Kidney tubule cell (primary cell): ENCODE measurements around the gene VOPP1.
"Not testable (repeated sequence)": the region's sequence is repeated elsewhere in the genome, so short reads cannot be mapped to it uniquely, and the experiment has no call there.

Experiments
- DNase-seq: peaks from one replicate; pipeline ENCODE4 v3.0.0-alpha.2; 2018; ENCODE audit warnings: low spot score

The VOPP1 gene

GRCh38 chr7:55488216-55488615 is 84.1 kb downstream of the VOPP1 start:
- no peak for DNase-seq

- no peak for DNase-seq
Measured at GRCh38 chr7:55486991-55487390, 85.3 kb downstream of the VOPP1 start.

DNA sequence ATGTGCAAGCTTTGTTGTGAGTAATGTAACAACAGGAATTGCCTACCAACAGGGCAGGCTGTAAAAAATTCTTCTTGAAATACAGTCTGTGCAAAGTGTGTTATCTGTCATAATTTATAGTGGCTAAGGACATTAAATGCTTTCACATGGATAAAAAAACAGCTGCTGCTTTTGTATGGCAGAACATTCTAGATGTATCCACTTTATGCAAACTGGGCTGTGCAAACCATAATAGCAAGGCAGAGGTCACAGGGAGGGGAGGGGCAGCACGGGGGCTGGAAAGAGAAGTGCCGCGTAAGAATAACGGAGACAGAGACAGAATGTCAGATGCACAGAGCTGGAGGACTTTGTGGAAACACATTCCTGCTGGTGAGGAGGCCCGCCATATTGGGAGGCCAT is 86.1 kb downstream of the VOPP1 start:
- DNase-seq, result no peak

DNA sequence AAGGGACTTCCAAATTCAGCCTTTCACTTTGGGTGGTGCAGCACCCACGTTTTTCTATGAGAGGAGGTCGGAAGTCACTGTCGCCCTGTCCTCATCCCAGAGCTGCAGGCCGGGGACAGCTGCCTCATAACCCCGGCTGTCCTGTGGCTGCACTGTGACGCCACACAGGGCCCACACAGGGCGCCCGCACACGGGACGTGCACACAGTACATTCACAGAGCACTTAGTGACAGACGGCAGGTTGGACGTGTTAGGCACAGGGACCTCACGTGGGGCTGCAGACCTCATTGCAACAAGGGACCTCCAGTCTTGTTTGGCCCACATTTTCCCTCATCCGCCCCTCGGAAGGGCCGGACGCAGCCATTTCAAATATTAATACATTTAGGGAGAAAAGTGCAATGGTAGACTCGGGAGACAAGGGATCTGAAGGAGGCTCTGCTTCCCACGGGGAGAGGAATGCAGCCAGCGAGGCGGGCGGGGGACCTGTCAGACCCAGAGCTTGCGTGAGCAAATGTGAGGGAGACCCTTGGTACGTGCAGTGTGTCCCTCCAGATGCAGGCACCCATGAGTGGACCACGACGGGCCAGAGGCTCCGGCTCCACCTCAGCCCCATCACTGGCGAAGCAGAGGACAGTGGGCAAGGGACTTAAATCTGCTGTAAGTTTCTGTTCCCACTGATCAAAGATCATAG is 86.7 kb downstream of the VOPP1 start:
- no peak for DNase-seq

- DNase-seq, result no peak
Measured at GRCh38 chr7:55484834-55485233, 87.5 kb downstream of the VOPP1 start.

- DNase-seq, result no peak
Measured at GRCh38 chr7:55484241-55484640, 88.1 kb downstream of the VOPP1 start.

- DNase-seq, result no peak
Measured at GRCh38 chr7:55483046-55483445, 89.3 kb downstream of the VOPP1 start.

GRCh38 chr7:55481155-55481554 is 91.1 kb downstream of the VOPP1 start:
- DNase-seq, result no peak

DNA sequence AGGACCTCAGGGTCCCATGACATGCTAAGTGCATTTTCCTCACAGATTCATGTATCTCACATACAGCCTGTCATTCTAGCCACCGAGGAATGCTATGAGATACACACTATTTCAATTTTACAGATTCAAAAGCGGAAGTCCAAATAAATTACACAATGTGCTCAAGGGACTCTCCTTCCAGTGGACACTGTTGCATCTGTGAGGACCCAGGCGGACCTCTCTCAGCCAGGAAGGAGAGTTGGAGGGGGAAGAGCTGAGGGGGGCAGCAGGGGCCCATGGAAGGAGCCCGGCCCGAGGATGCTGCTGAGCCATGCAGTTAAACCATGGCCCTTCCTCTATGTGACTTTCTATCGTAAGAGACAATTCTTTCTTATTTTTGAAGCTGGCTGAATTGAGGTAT is 93.6 kb downstream of the VOPP1 start:
- no peak for DNase-seq

- DNase-seq, result peak; percentile 35
Measured at GRCh38 chr7:55477781-55478374, 94.4 kb downstream of the VOPP1 start.

GRCh38 chr7:55476852-55477780 is 95.2 kb downstream of the VOPP1 start:
- DNase-seq, result no peak

DNA sequence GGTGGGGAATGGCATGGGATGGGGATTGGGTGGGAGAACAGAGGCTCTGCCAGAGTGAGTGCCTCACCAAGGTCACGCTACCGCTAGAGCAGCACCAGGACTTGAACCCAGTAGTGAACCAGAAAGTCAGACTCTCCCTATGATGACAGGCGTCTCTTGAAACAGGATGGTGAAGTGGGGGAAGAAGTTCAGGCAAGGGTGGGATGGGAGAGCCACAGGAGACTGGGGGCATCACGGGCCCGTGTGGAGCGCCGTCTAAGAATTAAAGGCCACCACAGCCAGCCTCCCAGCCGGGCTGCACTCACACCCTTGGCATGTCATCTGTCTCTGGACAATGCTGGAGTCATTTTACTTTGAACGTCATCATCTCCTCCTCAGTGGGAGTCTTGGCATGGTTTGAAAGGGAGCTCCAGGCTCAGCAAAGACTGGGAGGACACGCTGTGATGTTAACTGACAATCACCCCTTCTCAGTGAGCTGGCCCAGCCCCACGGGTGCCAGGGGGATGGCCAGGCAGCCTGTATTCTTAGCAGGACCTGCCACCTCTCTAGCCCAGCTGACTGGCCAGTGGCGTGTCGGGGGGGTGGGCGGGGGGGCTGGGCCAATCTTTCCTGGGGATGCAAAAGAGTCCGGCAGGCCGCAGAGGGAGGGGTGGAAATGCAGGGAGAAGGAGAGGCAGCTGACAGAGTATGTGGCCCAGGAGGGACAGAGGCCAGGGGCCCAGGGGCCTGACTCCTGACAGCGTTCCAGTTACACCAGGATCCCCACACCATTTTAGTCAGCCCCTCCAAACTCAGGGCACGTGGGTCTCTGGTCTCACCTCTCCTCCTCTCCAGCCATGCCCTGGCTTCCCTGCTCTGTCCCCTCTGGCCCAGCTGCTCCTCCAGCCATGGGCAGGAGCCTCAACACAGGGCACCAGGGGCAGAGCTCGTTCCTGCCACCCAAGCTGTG is 96.2 kb downstream of the VOPP1 start:
- DNase-seq, result no peak

DNA sequence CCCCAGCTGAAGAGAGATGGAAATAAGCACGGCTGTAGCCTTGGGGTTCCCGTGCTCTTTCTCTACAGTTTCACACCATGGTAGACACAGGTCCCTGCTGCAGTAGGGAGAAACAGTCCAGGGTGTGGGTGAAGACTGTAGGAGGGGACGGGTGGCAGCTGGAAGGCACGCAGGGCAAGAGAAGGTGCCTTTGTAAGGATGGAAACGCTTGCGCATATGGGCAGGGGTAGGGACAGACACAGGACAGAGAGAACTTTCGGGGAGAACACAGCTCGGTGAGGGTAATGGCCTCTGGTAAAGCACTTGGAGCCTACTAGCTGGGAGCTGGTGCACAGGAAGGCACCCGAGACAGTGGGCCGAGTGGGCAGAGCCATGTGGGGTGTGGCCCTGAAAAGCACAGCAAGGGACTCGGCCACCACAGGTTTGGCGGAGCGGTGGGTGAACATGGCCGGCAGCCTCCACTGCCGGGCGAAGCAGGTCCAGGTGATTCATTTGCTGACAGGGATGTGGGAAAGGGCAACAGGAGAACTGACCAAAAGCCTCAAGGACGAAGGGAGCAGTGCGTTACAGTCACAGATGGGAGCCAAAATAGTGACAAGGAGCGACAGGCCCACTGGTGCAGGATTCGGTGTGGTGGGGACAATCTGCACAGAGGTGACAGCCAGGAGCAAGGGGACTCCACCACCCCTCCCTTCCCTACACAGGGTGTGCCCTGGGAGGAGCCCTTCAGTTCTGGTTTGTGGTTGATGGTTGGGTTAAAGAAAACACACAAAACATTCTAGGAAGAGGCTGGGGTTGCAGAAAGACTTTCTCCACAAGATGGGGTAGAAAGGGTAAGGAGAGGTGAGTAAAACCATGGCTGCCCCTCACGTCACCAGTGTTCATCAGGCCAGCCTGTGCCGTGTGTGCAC is 97.1 kb downstream of the VOPP1 start:
- no peak for DNase-seq

GRCh38 chr7:55473932-55474331 is 98.4 kb downstream of the VOPP1 start:
- no peak for DNase-seq

GRCh38 chr7:55472928-55473725 is 99.2 kb downstream of the VOPP1 start:
- no peak for DNase-seq

DNA sequence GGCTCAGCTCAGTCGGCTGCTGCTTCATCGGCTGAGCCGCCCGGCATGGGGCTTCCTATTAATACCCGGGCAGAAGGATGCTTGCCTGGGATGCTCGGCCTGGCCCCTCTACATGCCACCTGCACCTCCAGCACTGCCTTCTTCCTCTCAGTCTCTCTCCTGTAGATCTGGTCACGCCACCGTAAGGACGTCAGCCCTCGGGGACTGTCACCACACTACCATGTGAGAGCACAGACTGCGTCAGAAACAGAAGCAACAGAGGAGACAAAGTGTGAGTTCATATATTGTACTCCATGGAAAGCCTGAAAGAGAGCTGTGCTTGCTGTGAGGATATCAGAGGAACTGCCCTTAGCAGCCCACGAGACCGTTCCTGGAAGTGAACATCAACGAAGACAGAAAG is 99.9 kb downstream of the VOPP1 start:
- DNase-seq, result not testable (repeated sequence)

DNA sequence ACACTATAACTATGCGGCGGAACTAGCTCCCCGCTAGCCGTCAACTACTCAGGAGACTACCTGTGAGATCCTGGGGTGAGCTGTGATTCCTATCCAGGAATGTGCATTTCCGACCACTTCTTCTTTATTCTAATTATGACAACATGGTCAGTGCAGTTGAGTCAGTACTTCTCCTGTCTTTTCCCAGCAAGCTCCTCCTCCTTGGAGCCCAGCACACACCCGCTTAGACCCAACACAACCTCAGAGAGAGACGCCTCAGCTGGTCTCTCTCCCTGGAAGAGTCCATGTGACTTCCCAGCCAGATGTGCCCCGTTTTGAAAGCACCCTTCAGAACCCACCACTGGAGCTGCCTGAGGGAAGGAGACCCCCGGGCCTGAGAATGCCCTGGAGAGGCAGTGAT is 100.7 kb downstream of the VOPP1 start:
- DNase-seq, result not testable (repeated sequence)

- no peak for DNase-seq
Measured at GRCh38 chr7:55470261-55470660, 102.0 kb downstream of the VOPP1 start.

GRCh38 chr7:55469721-55470120 is 102.6 kb downstream of the VOPP1 start:
- no peak for DNase-seq

DNA sequence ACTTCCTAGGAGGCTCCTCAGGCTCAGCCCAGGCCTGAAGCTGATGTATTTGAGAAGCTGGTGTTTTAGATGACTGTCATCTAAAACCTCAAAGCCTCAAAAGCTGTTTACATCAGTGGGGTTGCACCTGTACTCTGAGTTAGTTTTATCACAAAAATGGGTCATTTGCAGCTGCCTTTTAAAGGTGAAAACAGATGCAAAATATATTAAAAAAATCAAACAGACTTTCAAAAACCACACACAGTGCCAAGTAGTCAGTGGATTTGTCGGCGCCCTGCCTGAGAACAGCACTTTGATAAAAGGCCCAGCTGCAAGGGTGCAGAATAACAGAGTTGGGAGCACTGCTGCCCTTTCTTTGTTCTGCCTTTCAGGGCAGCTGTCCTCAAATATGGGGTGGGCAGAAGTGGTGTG is 103.0 kb downstream of the VOPP1 start:
- DNase-seq, result no peak
